SK-N-SH treated with all-trans-retinoic acid at 6 μM for 48 hours (cell line): ENCODE data around the gene NF1.
"Not testable (repeated sequence)": the region's sequence is repeated elsewhere in the genome, so short reads cannot be mapped to it uniquely, and the experiment has no call there.

ENCODE experiments used
- BACH2 ChIP-seq: fragments of 250-450 bp; sonication (Bioruptor Pico); IDR thresholded peaks from 2 replicates; pipeline ENCODE4 v1.9.0; 2021; ENCODE audit warnings: mild to moderate bottlenecking, borderline replicate concordance
- RARB ChIP-seq: fragments of 250-450 bp; sonication (Bioruptor Pico); IDR thresholded peaks from 2 replicates; pipeline ENCODE4 v1.8.0; 2021; ENCODE audit warnings: mild to moderate bottlenecking, moderate library complexity
- SNAI2 ChIP-seq: fragments of 250-450 bp; sonication (Bioruptor Pico); IDR thresholded peaks from 2 replicates; pipeline ENCODE4 v1.5.0; 2020; ENCODE audit warnings: mild to moderate bottlenecking, moderate library complexity
- ZC3H10 ChIP-seq: fragments of 250-450 bp; sonication (Bioruptor Pico); IDR thresholded peaks from 2 replicates; pipeline ENCODE4 v1.5.1; 2021; ENCODE audit warnings: mild to moderate bottlenecking, moderate library complexity
- ZFP3 ChIP-seq: fragments of 250-450 bp; sonication (Bioruptor Pico); IDR thresholded peaks from 2 replicates; pipeline ENCODE4 v1.5.0; 2020; ENCODE audit warnings: mild to moderate bottlenecking, moderate library complexity
- ZFP30 ChIP-seq: fragments of 450-650 bp; formaldehyde crosslinking; IDR thresholded peaks from 2 replicates; pipeline ENCODE4 v1.5.0; 2022; ENCODE audit warnings: mild to moderate bottlenecking, moderate library complexity
- TF ChIP-seq, protein P1 (sequence below): fragments of 250-450 bp; sonication (Bioruptor Pico); IDR thresholded peaks from 2 replicates; pipeline ENCODE4 v1.5.0; 2020; ENCODE audit warnings: mild to moderate bottlenecking, moderate library complexity
- TF ChIP-seq, protein P2 (sequence below): fragments of 250-450 bp; sonication (Bioruptor Pico); IDR thresholded peaks from 2 replicates; pipeline ENCODE4 v1.8.0; 2020; ENCODE audit warnings: mild to moderate bottlenecking, moderate library complexity, borderline replicate concordance

DNA sequence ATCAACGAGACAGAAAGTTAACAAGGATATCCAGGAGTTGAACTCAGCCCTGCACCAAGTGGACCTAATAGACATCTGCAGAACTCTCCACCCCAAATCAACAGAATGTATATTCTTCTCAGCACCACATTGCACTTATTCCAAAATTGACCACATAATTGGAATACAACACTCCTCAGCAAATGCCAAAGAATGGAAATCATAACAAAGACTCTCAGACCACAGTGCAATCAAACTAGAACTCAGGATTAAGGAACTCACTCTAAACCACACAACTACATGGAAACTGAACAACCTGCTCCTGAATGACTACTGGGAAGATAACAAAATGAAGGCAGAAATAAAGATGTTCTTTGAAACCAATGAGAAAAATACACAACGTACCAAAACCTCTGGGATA, 84.2 kb downstream of the NF1 start:
- not testable (repeated sequence) for TF ChIP-seq BACH2; ZFP3 (CRISPR knock-in tag); ZFP30; RARB; ZC3H10 (CRISPR knock-in tag); SNAI2 (CRISPR knock-in tag)
- TF ChIP-seq, protein P1, sequence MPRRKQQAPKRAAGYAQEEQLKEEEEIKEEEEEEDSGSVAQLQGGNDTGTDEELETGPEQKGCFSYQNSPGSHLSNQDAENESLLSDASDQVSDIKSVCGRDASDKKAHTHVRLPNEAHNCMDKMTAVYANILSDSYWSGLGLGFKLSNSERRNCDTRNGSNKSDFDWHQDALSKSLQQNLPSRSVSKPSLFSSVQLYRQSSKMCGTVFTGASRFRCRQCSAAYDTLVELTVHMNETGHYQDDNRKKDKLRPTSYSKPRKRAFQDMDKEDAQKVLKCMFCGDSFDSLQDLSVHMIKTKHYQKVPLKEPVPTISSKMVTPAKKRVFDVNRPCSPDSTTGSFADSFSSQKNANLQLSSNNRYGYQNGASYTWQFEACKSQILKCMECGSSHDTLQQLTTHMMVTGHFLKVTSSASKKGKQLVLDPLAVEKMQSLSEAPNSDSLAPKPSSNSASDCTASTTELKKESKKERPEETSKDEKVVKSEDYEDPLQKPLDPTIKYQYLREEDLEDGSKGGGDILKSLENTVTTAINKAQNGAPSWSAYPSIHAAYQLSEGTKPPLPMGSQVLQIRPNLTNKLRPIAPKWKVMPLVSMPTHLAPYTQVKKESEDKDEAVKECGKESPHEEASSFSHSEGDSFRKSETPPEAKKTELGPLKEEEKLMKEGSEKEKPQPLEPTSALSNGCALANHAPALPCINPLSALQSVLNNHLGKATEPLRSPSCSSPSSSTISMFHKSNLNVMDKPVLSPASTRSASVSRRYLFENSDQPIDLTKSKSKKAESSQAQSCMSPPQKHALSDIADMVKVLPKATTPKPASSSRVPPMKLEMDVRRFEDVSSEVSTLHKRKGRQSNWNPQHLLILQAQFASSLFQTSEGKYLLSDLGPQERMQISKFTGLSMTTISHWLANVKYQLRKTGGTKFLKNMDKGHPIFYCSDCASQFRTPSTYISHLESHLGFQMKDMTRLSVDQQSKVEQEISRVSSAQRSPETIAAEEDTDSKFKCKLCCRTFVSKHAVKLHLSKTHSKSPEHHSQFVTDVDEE (CRISPR knock-in tag), result not testable (repeated sequence)
- TF ChIP-seq, protein P2, sequence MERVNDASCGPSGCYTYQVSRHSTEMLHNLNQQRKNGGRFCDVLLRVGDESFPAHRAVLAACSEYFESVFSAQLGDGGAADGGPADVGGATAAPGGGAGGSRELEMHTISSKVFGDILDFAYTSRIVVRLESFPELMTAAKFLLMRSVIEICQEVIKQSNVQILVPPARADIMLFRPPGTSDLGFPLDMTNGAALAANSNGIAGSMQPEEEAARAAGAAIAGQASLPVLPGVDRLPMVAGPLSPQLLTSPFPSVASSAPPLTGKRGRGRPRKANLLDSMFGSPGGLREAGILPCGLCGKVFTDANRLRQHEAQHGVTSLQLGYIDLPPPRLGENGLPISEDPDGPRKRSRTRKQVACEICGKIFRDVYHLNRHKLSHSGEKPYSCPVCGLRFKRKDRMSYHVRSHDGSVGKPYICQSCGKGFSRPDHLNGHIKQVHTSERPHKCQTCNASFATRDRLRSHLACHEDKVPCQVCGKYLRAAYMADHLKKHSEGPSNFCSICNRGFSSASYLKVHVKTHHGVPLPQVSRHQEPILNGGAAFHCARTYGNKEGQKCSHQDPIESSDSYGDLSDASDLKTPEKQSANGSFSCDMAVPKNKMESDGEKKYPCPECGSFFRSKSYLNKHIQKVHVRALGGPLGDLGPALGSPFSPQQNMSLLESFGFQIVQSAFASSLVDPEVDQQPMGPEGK (CRISPR knock-in tag), result not testable (repeated sequence)
